Activated naive CD8-positive, alpha-beta T cell treated with anti-CD3 and anti-CD28 coated beads, Interleukin-2, amount 50 U/mL, for 24 hours (primary cell): ENCODE measurements around the gene PTPN14.

ENCODE experiments used
- ATAC-seq: fragments of 150-1000 bp; cut with Tn5 transposase; one replicate; pipeline ENCODE4 v1.10.0; 2021
- DNase-seq: peaks from one replicate; pipeline ENCODE4 v3.0.0; 2021
- H3K27ac Mint-ChIP-seq: one replicate; pipeline ENCODE4 v1.8.0; 2021; ENCODE audit warnings: mild to moderate bottlenecking, mixed read lengths
- H3K27me3 Mint-ChIP-seq: one replicate; pipeline ENCODE4 v1.8.0; 2021; ENCODE audit warnings: mixed read lengths
- H3K36me3 Mint-ChIP-seq: one replicate; pipeline ENCODE4 v1.8.0; 2021; ENCODE audit warnings: low read depth, mixed read lengths
- H3K4me1 Mint-ChIP-seq: one replicate; pipeline ENCODE4 v1.8.0; 2021; ENCODE audit warnings: mixed read lengths
- H3K4me3 Mint-ChIP-seq: one replicate; pipeline ENCODE4 v1.8.0; 2021; ENCODE audit warnings: mild to moderate bottlenecking, moderate library complexity, mixed read lengths
- H3K9me3 Mint-ChIP-seq: one replicate; pipeline ENCODE4 v1.8.0; 2021; ENCODE audit warnings: mixed read lengths

PTPN14 gene

GRCh38 chr1:214303141-214303930, 248.1 kb downstream of the PTPN14 start:
- H3K27me3 Mint-ChIP-seq, result no peaks in the 10 kb centered on the region
- H3K4me1 Mint-ChIP-seq, result peaks cover 12% of the 10 kb centered on the region
- DNase-seq, result no peak
- no peaks in the 10 kb centered on the region for H3K36me3 Mint-ChIP-seq
- H3K4me3 Mint-ChIP-seq, result no peak overlapping the region
- no peak for ATAC-seq
- H3K27ac Mint-ChIP-seq, result no peak overlapping the region
- H3K9me3 Mint-ChIP-seq, result no peaks in the 10 kb centered on the region

- peaks cover 1% of the 10 kb centered on the region for H3K36me3 Mint-ChIP-seq
- H3K27ac Mint-ChIP-seq, result no peak overlapping the region
- ATAC-seq, result no peak
- H3K4me3 Mint-ChIP-seq, result no peak overlapping the region
- no peaks in the 10 kb centered on the region for H3K9me3 Mint-ChIP-seq
- peaks cover 13% of the 10 kb centered on the region for H3K4me1 Mint-ChIP-seq
- H3K27me3 Mint-ChIP-seq, result no peaks in the 10 kb centered on the region
- no peak for DNase-seq
These were observed 249.9 kb downstream of the PTPN14 start for GRCh38 chr1:214301526-214301925.

GRCh38 chr1:214300149-214300780, 251.1 kb downstream of the PTPN14 start:
- no peaks in the 10 kb centered on the region for H3K9me3 Mint-ChIP-seq
- H3K4me1 Mint-ChIP-seq, result peaks cover 17% of the 10 kb centered on the region
- no peaks in the 10 kb centered on the region for H3K27me3 Mint-ChIP-seq
- peaks cover 4% of the 10 kb centered on the region for H3K36me3 Mint-ChIP-seq
- H3K27ac Mint-ChIP-seq, result no peak overlapping the region
- ATAC-seq (no peak), DNase-seq (no peak)
- no peak overlapping the region for H3K4me3 Mint-ChIP-seq
